HS-27A (cell line): ENCODE measurements around the gene SNCA.

Experiments used
- DNase-seq: peaks from one replicate; pipeline ENCODE4 v3.0.0-alpha.2; 2012; ENCODE audit warnings: low read depth, missing footprints

Gene SNCA

GRCh38 chr4:89814362-89814761 is 22.6 kb downstream of the SNCA start:
- DNase-seq, result no peak

GRCh38 chr4:89813197-89813596 is 23.8 kb downstream of the SNCA start:
- no peak for DNase-seq

GRCh38 chr4:89807441-89808140 is 29.4 kb downstream of the SNCA start:
- no peak for DNase-seq

DNA sequence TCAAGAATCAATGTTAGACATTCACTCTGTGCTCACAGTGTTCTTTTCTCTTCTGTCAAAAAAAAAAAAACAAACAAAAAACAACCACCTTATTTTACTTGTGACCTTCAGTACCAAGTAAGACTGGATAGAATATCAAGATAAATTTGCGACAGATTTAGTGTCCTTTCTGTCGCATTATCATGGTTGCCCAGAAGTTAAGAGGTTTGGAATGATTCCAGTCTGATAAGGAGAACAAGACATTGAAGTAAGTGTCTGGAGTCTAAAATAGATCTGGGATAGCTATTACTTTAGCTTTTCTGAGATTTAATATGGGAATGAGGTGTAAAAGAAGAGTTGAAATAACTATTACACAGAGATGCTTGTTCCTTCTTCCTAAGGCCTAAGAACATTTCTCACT is 31.7 kb downstream of the SNCA start:
- DNase-seq, result no peak

DNA sequence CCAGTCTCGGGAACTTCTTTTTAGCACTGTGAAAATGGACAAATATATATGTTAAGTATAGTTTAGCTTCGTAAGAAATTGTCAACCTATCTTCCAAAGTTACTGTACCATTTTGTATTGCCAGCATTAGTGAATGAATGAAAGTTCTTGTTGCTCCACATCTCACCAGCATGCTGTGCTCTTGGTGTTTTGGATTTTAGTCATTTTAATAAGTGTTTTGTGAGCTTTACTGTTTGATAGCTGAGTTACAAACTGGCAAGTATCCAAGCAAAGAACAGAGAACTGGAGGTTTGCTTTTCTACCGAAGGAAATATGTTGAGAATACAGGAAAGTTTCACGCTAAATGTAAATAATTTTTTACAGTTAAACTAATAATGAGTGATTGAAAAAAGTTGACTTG is 33.0 kb downstream of the SNCA start:
- DNase-seq, result no peak

GRCh38 chr4:89803036-89803435 is 33.9 kb downstream of the SNCA start:
- no peak for DNase-seq

GRCh38 chr4:89800527-89801103 is 36.3 kb downstream of the SNCA start:
- DNase-seq, result no peak

- DNase-seq, result no peak
Observed at GRCh38 chr4:89800012-89800516, 36.9 kb downstream of the SNCA start.

GRCh38 chr4:89799071-89799470 is 37.9 kb downstream of the SNCA start:
- no peak for DNase-seq

GRCh38 chr4:89797117-89797516 is 39.8 kb downstream of the SNCA start:
- DNase-seq, result no peak

DNA sequence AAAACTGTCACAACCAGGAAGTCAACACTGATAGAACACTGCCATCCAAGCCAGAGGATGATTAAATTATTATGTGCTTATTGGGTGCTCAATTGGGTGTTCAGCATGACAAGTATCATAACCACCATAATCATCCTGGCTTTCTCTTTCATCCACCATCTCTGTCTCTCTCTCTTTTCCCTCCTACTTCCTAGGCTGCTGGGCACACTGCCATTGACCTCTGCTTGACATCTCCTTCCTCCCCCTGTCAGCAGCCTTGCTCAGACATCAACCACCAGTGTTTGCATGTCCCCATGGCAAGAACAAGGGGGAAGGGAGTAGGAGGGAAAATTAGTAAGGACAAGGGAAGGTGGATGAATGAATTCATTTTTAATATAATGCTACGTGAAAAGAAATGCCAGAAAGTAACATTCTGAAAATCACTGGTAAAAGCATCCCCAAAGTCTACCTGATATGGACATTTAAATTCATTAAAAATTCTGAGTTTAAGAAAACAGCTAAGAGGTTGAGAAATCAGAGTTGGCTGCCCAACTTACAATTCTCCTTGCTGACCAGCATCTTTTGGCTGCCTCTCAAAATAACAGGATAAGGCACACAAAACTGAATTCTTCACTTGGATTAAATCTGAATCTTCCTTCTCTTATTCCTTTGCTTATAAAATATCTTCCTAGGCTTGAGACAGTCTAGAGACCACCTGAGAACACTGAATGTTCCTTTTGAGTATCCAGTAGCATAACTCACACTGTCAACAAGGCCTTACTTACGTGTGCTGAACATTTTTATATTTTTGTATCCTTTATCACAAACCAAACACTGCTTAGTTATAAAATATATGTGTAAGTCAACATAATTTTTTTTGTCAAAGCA is 48.5 kb downstream of the SNCA start:
- no peak for DNase-seq

DNA sequence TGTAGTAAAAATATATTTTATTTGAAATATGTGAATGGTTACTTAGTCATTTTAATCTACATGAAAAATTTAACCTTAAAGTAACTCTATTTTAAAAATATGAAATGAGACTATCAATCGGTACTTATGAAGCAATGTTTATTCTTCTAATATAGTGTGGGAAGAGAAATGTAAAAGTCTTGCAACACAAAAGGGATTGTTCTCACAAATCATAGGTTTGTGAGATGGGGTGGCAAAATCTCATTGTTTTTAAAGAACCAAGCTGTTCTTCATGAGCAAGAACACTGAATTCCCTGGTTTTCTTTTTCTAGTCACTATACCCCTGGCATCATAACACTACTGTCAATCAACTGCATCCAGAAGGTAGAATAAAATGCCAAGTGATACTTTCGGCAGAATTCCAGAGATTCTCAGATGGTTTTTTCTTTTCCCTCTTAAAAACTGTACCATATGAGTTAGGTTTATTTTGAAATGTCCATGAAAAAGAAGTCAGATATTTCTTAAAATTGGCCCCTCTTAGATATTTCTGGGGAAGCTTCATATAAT is 52.2 kb downstream of the SNCA start:
- DNase-seq, result no peak

DNA sequence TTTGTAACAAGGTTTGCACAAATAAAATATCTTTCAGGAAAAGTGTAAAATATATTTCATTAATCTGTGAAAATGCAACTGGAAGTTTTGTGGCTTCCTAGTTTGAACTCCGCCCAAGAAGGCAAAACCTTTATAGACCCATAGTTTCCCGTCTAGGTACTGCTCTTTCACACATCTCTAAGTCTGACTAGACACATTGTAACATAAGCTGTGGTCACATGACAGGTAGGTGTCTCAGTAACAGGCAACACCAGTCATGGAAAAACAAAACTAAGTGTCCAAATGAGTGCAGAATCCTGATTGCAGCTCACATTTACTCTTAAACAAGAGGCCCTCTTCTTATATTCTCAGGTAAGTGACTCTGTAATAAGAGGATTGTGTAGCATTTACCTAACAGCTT is 55.6 kb downstream of the SNCA start:
- no peak for DNase-seq

GRCh38 chr4:89773805-89774204 is 63.2 kb downstream of the SNCA start:
- DNase-seq, result no peak

GRCh38 chr4:89769856-89770255 is 67.1 kb downstream of the SNCA start:
- DNase-seq, result no peak

DNA sequence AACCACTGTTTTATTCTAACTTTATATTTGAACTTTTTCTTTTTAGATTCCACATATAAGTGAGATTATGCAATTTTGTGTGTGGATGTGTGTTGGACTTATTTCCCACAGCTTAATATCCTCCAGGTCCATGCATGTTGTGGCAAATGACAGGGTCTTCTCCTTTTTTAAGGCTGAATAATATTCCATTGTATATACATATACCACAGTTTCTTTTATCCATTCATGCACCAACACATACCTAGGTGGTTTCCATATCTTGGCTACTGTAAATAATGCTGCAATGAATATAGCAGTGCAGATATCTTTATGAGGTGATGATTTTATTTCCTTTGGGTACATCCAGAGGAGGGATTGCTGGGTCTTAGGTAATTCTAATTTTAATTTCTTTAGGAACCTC is 69.0 kb downstream of the SNCA start:
- no peak for DNase-seq

- DNase-seq, result peak; percentile 41
Observed at GRCh38 chr4:89765966-89766365, 71.0 kb downstream of the SNCA start.

GRCh38 chr4:89765528-89765927 is 71.4 kb downstream of the SNCA start:
- DNase-seq, result no peak

GRCh38 chr4:89762311-89762710 is 74.7 kb downstream of the SNCA start:
- no peak for DNase-seq

DNA sequence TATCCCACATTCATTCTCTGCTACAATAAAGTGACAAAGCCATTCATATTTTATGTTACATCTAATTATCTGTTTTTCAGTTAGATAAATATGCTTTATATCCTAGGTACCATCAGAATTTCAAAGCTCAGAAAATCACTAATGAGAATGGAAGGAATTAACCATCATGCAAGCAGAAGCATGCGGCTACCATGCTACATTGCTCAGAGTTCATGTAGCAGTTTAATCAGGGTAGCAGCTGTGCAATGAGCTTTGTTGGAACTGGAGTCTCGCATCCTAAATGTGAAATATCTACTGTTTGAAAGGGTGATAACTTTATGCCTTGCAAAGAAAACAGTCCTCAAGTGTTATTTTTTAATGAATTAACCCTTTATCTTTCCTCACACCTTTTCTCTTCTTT is 77.5 kb downstream of the SNCA start:
- DNase-seq, result no peak

- DNase-seq, result no peak
Observed at GRCh38 chr4:89757154-89757719, 79.7 kb downstream of the SNCA start.

DNA sequence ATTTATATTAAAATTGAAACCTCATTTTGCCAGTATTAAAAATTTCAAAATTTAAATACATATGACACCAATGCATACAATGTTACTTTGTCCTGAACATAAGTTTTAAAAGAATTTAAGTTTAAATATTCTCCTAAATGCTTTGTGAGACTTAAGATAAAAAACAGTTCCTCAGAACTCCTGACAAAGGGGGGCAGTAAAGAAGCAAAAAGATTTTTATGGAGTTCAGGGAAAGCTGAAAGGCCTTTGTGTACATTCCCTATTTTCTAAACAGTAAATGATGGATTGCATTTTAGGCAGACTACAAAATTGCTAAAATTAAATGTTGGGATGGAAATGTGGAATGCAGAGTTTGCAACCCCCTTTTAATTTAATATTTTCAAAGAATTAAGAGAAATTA is 81.7 kb downstream of the SNCA start:
- no peak for DNase-seq
